GM19324 (cell line): ENCODE data around the gene NCDN.

Experiments used
- ATAC-seq: cut with Tn5 transposase; IDR thresholded peaks from one replicate; pipeline ENCODE4 v1.9.1; 2021; ENCODE audit warnings: mild to moderate bottlenecking, moderate library complexity; ENCODE audit not compliant: unreplicated experiment, low FRiP score

Gene NCDN

GRCh38 chr1:35557611-35558373 lies at the start of gene NCDN:
NCDN (plus strand) TSS chr1:35557799; CDS start chr1:35558191, 392 bp downstream.
- peak; percentile 74 for ATAC-seq

DNA sequence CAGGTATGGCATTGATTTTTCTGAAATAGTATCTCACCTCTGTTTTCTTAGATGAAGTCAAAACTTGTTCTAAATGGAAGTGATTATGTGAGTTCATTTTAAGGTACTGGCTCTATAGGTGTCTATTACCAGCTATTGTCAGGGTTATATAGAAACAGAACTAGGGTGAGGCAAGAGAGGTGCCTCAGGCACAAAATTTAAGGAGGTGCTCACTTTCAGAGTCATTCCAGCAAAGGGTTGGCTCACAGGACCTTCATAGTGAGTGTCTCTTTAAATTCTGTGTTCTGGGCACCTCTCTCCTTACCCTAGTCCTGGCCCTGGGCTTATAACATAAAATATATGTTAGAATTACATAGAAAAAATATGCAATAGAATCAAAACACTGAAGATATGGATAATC lies 49.7 kb upstream of the NCDN start:
- ATAC-seq: no peak

DNA sequence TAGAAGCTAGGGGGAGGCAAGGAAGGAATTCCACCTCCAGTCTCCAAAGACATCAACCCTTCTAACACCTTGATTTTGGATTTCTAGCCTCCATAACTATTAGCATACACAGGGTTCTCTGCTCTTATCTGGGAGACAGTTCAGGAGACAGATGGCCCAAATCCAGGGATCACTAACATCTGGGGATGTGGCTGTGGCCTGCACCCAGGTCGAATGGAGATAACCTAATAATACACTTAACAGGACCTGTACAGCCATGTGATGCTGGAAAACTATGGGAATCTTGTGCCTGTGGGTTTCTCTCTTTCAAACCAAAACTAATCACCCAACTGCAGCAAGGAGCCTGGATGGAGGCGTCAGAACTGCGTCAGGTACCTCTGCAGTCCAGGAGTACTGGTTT lies 48.0 kb upstream of the NCDN start:
- ATAC-seq: no peak

DNA sequence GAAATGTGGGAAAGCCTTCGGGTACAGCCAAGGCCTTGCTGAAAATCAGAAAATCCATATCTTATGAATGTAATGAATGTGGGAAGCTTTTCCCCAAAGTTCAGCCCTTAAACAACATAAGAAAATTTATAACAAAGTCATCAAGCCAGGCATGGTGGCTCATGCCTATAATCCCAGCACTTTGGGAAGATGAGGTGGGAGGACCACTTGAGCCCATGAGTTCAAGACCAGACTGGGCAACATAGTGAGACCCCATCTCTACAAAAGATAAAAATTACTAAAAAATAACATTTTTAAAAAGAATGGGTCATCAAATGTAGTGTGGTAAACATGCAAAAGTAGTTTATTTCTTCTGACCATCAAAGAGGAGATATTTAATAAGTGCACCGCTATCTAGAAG lies 46.3 kb upstream of the NCDN start:
- no peak for ATAC-seq

- ATAC-seq: no peak
Observed at GRCh38 chr1:35518183-35518582, 39.4 kb upstream of the NCDN start.

- ATAC-seq: no peak
Observed at GRCh38 chr1:35519432-35519831, 38.2 kb upstream of the NCDN start.

- ATAC-seq: no peak
Observed at GRCh38 chr1:35524106-35524505, 33.5 kb upstream of the NCDN start.

GRCh38 chr1:35530168-35530567 lies 27.4 kb upstream of the NCDN start:
- no peak for ATAC-seq

DNA sequence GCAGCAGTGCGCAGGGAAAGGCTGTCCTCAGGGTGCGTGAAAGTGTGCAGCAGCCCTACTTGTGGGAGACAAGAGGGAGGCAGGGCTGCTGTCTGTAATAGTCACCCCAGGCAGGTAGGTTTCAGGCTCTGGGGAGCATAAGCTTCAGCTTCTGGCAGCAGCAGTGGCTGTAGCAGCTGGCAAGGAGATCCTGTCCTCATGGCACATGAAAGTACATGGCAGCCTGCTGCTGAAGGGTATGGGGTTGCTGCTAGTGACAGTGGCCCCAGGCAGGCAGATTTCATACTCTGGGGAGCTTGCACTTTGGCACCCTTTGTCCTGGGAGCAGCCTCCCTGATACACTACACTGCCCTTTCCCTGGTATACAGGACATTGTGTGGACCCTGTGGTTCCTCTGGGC lies 26.7 kb upstream of the NCDN start:
- ATAC-seq: no peak

GRCh38 chr1:35531368-35531767 lies 26.2 kb upstream of the NCDN start:
- no peak for ATAC-seq

- ATAC-seq: no peak
Observed at GRCh38 chr1:35532497-35533223, 24.9 kb upstream of the NCDN start.

DNA sequence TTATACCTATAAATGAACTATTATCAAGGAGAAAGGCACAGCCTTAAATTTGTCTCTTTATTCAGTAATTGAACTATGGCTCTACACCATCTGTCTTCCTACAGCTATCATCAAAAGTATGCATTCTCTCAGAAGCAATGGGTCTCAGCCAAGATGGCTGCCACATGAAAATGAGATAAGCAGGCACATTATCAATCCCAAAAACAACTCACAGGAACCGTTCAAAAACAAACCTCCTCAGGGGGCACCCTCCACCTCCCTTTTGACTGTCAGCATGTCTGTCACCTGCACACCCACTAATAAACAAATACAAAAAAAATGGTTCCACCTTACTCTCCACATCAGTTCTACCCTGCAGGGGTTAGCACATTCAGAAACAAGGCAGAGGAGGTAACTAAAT lies 24.0 kb upstream of the NCDN start:
- ATAC-seq: no peak

GRCh38 chr1:35535243-35535642 lies 22.4 kb upstream of the NCDN start:
- ATAC-seq: no peak

DNA sequence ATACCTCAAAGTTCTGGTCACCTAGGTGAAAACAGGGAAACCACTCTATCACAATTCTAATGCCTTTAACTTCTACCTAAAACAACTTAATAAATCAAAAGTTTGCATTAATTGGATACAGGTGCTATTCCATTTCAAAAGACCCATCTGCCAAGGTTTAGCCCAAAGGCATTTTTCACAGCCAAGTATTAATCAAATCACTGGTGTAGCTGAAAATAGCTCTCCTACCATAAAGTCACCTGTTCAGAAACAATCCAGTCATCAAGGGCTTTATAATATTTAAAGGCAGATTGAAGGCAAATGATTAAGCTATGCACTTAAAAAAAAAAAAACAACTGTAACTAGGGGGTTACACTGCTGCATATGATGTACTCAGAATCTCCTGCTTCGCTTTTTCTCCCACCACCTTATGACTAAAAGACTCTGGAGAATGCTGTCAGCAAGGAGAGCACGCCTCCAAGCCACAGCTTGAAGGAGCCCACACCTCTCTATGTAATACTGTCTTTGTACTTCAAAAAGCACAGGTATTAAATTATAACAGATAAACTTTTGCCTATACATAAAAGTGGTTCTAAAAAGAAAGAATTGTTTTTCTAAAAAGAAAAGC lies 20.9 kb upstream of the NCDN start:
- no peak for ATAC-seq

DNA sequence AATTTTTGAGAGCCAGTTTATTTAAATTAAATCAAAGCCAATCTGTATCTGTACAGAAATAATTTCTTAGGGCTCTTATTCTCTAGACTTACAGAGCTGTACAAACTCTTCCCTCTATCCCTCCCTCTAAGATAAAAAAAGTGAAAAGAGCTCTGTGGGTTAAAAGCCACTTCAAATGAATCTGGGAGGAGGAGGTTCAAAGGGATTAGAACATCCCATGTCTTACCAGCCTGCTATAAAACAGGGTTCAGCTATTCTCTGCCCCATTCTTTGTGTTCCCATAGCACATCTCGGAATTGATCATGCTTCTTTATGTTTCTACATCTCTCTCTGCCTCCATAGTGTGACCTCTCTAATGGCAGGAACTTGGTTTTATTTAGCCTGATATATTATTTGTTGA lies 19.8 kb upstream of the NCDN start:
- ATAC-seq: no peak

DNA sequence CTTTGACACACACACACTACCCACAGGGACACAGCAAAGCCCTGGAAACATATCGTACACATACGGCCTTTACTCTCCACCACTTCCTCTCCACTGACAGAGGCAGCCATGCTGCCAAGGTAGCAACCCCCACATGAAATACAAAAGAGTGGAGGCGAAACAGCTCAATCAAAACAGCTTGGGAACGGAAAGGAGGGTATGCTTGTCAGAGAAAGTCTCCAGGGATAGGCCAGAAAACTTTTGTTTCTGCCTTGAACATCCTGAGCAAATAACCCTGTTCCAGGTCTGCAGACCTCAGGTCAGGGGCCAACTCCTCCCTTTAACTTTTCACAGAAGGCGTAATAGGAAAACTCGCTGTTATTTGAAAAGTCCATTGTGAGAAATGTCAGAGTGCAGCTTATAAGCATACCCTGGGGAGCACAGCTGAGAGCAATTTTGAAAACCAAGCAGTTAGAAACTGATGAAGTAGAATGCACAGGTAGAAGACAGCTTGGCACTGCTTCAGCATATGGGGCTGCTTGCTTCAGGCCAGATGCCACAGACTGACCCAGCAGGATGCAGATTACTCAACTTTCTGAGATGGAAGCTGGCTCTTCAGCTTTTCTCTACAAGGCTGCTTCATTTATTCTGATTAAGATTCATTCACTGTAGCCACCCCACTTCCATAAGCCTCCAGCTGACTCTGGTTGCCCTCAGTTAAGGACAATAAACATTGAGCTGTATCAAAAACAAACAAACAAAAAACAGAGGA lies 18.4 kb upstream of the NCDN start:
- ATAC-seq: peak; percentile 49

GRCh38 chr1:35539824-35540261 lies 17.8 kb upstream of the NCDN start:
- peak; percentile 40 for ATAC-seq

GRCh38 chr1:35544976-35545375 lies 12.6 kb upstream of the NCDN start:
- ATAC-seq: no peak

- no peak for ATAC-seq
Observed at GRCh38 chr1:35546614-35547013, 11.0 kb upstream of the NCDN start.

DNA sequence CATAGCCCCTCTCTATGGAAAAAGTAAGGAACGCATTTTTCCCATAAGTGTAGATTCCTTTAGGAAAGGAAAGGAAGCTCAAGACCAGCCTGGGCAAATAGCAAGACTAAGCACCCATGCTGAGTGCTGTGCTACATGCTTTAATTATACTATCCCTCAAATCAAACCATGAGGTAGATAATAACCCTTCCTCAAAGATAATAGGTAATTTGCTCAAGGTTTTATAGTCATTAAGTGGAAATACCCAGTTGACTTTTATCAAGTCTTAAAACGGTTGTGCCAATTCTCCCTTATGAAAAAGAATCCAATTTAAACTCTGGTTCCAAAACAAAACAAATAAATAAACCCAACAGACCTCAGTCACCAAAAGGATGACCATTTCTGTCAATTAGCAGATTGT lies 3.7 kb upstream of the NCDN start:
- no peak for ATAC-seq
